ENCODE results near the gene KLRF1.

- TF ChIP-seq CTCF (conservative IDR thresholded peaks at IDR 0.05; ENCODE audit: low read depth, low read length) (no peak), EZH2phosphoT487 (IDR thresholded peaks at IDR 0.05; ENCODE audit: borderline replicate concordance, low read length) (no peak)
Measured at GRCh38 chr12:9799961-9800360, 27.3 kb upstream of the KLRF1 start.

Measured in PC-3 (cell line).